Adrenal gland (tissue), 5 donors: ENCODE data around the gene TMLHE.
"Not testable (repeated sequence)": the region's sequence is repeated elsewhere in the genome, so short reads cannot be mapped to it uniquely, and the experiment has no call there.

ENCODE experiments used
- POLR2A ChIP-seq, 2 donors: fragments of 450-650 bp; IDR thresholded peaks; one replicate each; pipeline ENCODE4 v1.6.1; 2017; ENCODE audit warnings: antibody characterized with exemption in 2 of 2, mild to moderate bottlenecking in 2 of 2, moderate library complexity in 1 of 2
- TF ChIP-seq, protein P1 (sequence below), 6 experiments: fragments of 450-650 bp in 4 of 6; fragments of 200-600 bp in 2 of 6; sonication (generic) in 1 of 6; IDR thresholded peaks; 1 replicate in 5 of 6; 2 replicates in 1 of 6; pipeline versions ENCODE4 v1.5.1 to v1.8.0; 2016 to 2021; ENCODE audit warnings: antibody characterized with exemption in 6 of 6, mild to moderate bottlenecking in 2 of 6, moderate library complexity in 1 of 6
- donor health status: DM: no; HTN: no; CAD: no.

DNA sequence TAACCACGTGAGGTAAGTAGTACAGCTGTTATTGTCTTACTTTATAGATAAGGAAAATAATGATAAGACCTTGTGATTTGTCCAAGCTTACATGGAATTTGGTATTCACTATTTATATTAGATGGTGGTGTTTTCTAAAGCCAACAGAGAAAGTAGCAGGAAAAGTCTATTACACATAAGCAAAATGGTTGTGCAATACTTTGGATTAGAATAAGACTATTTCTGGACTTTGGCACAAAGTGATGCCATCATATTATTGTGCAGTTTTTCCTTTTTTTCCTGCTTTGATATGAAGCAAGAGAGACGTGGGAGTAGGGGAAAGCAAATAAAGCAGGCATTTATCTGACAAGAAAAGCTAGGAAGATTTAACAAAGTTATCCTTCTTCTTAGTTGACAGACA is 117.6 kb downstream of the TMLHE start:
- not testable (repeated sequence) for TF ChIP-seq POLR2A (IDR thresholded peaks at IDR 0.05)
- TF ChIP-seq, protein P1, sequence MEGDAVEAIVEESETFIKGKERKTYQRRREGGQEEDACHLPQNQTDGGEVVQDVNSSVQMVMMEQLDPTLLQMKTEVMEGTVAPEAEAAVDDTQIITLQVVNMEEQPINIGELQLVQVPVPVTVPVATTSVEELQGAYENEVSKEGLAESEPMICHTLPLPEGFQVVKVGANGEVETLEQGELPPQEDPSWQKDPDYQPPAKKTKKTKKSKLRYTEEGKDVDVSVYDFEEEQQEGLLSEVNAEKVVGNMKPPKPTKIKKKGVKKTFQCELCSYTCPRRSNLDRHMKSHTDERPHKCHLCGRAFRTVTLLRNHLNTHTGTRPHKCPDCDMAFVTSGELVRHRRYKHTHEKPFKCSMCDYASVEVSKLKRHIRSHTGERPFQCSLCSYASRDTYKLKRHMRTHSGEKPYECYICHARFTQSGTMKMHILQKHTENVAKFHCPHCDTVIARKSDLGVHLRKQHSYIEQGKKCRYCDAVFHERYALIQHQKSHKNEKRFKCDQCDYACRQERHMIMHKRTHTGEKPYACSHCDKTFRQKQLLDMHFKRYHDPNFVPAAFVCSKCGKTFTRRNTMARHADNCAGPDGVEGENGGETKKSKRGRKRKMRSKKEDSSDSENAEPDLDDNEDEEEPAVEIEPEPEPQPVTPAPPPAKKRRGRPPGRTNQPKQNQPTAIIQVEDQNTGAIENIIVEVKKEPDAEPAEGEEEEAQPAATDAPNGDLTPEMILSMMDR (IDR thresholded peaks at IDR 0.05): not testable (repeated sequence)
